ENCODE results near the gene HEATR5B.

Gene HEATR5B

GRCh38 chr2:37083873-37084794 lies at the start of gene HEATR5B, which contains the start of gene GPATCH11:
TSS of gene HEATR5B (minus strand) at chr2:37084372. CDS start at chr2:37083414, 958 bp downstream.
TSS of gene GPATCH11 (plus strand) at chr2:37084518. CDS start at chr2:37088382, 3,864 bp downstream.
- Histone ChIP-seq H3K79me2 (peaks cover 16% of the 10 kb centered on the region), H2AFZ (peak within 1 kb of the TSS; percentile 93), H3K36me3 (ENCODE audit: control insufficient read depth, insufficient read depth, low read length) (no peaks in the 10 kb centered on the region), H3K27ac (peak within 1 kb of the TSS; percentile 79), H3K4me2 (ENCODE audit: low read length) (peak within 1 kb of the TSS; percentile 57), H3K4me1 (peaks cover 3% of the 10 kb centered on the region), H3K9ac (peak within 1 kb of the TSS; percentile 29), H3K4me3 (ENCODE audit: low read depth, low read length) (peak within 1 kb of the TSS; percentile 96), H3K9me3 (ENCODE audit: control insufficient read depth, low read length) (no peaks in the 10 kb centered on the region), H3K27me3 (ENCODE audit: control insufficient read depth, insufficient read depth, low read length) (no peaks in the 10 kb centered on the region)
- TF ChIP-seq CTCF (IDR thresholded peaks at IDR 0.05), result no peak

DNA sequence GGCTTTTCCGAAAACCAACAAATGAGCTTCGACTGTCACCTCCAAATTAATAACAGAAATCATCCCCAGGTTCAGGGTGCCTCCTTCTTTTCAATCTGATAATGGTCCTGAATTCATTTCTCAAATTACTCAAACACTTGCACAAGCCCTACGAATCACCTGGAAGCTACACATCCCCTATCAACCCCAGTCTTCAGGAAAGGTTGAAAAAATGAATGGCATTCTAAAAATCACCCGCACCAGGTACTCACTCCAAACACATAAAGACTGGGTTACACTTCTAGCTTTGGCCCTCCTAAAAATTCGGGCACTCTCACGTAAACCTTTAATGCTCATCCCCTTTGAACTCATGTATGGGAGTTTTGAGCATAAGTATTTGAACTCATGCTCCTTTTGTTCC lies 48.7 kb upstream of the HEATR5B start:
- peaks cover 7% of the 10 kb centered on the region for H3K4me1 ChIP-seq
- peaks cover 14% of the 10 kb centered on the region for H3K79me2 ChIP-seq
- no peak overlapping the region for H3K9ac ChIP-seq
- no peaks in the 10 kb centered on the region for H3K36me3 ChIP-seq (ENCODE audit: control insufficient read depth, insufficient read depth, low read length)
- no peak overlapping the region for H3K4me2 ChIP-seq (ENCODE audit: low read length)
- no peaks in the 10 kb centered on the region for H3K27me3 ChIP-seq (ENCODE audit: control insufficient read depth, insufficient read depth, low read length)
- no peak overlapping the region for H3K4me3 ChIP-seq (ENCODE audit: low read depth, low read length)
- TF ChIP-seq CTCF (IDR thresholded peaks at IDR 0.05), result no peak
- no peaks in the 10 kb centered on the region for H3K9me3 ChIP-seq (ENCODE audit: control insufficient read depth, low read length)
- H3K27ac ChIP-seq, result no peak overlapping the region
- H2AFZ ChIP-seq, result no peak overlapping the region

DNA sequence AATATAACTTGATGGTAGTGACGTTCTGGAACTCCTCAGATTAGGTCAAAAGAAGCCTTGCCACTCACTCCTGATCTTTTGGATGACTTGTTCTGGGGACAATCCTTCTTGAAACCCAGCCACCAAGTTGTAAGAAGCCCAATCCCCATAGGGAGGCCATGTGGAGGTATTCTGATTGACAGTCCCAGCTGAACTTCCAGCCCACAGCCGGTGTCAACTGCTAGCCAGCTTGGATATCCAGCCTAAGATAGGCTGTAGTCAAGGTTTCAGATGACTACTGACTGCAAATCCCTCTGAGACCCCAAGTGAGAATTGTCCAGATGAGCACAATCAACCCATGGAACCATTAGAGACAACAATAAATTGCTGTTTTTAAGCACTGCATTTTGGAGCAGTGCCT lies 41.2 kb upstream of the HEATR5B start:
- Histone ChIP-seq H3K27me3 (ENCODE audit: control insufficient read depth, insufficient read depth, low read length) (no peaks in the 10 kb centered on the region), H3K9ac (no peak overlapping the region), H3K27ac (no peak overlapping the region), H3K4me1 (no peaks in the 10 kb centered on the region), H3K4me3 (ENCODE audit: low read depth, low read length) (no peak overlapping the region), H3K4me2 (ENCODE audit: low read length) (no peak overlapping the region), H3K9me3 (ENCODE audit: control insufficient read depth, low read length) (no peaks in the 10 kb centered on the region), H3K79me2 (no peaks in the 10 kb centered on the region), H2AFZ (no peak overlapping the region), H3K36me3 (ENCODE audit: control insufficient read depth, insufficient read depth, low read length) (no peaks in the 10 kb centered on the region)
- TF ChIP-seq CTCF (IDR thresholded peaks at IDR 0.05), result no peak

GRCh38 chr2:37119157-37119556 lies 35.0 kb upstream of the HEATR5B start:
- Histone ChIP-seq H3K4me3 (ENCODE audit: low read depth, low read length) (no peak overlapping the region), H3K27ac (no peak overlapping the region), H3K36me3 (ENCODE audit: control insufficient read depth, insufficient read depth, low read length) (no peaks in the 10 kb centered on the region)

More at GRCh38 chr2:37119157-37119556, 35.0 kb upstream of the HEATR5B start:
- Histone ChIP-seq H3K27me3 (ENCODE audit: control insufficient read depth, insufficient read depth, low read length) (no peaks in the 10 kb centered on the region), H3K79me2 (no peaks in the 10 kb centered on the region), H2AFZ (no peak overlapping the region), H3K4me2 (ENCODE audit: low read length) (no peak overlapping the region), H3K4me1 (no peaks in the 10 kb centered on the region), H3K9me3 (ENCODE audit: control insufficient read depth, low read length) (no peaks in the 10 kb centered on the region), H3K9ac (no peak overlapping the region)
- TF ChIP-seq CTCF (IDR thresholded peaks at IDR 0.05), result no peak

Data from parathyroid adenoma (tissue), 2 donors.